WERI-Rb-1 (cell line): Measurements from ENCODE around the gene TAP2.
A peak's percentile ranks its signal among the peaks of the same experiment; 100 is the strongest.

Experiments used
- DNase-seq: peaks from one replicate; pipeline ENCODE4 v3.0.0-alpha.2; 2020
- H3K27ac ChIP-seq: fragments of 250-450 bp; sonication (Bioruptor Pico); 2 replicates; pipeline ENCODE4 v1.5.1; 2020; ENCODE audit warnings: mild to moderate bottlenecking, moderate library complexity
- H3K27me3 ChIP-seq: fragments of 250-450 bp; sonication (Bioruptor Pico); 2 replicates; pipeline ENCODE4 v1.5.1; 2021; ENCODE audit warnings: mild to moderate bottlenecking, low read depth, moderate library complexity; ENCODE audit not compliant: insufficient read depth, severe bottlenecking
- H3K36me3 ChIP-seq: fragments of 250-450 bp; sonication (Bioruptor Pico); 2 replicates; pipeline ENCODE4 v1.5.1; 2020; ENCODE audit warnings: mild to moderate bottlenecking, moderate library complexity
- H3K4me3 ChIP-seq: 2 replicates; pipeline ENCODE4 v1.5.1; 2011; ENCODE audit warnings: low read depth, mild to moderate bottlenecking, control low read depth, low read length
- H3K9me3 ChIP-seq: fragments of 250-450 bp; sonication (Bioruptor Pico); 2 replicates; pipeline ENCODE4 v1.5.1; 2021; ENCODE audit warnings: mild to moderate bottlenecking, moderate library complexity; ENCODE audit not compliant: severe bottlenecking
- TF ChIP-seq, protein P1 (sequence below): IDR thresholded peaks from 2 replicates; pipeline ENCODE4 v1.5.1; 2011; ENCODE audit warnings: low read depth, mild to moderate bottlenecking, control low read depth, inconsistent platforms, low read length

TAP2 gene

GRCh38 chr6:32845384-32845884 lies 6.9 kb upstream of the TAP2 start:
- Histone ChIP-seq H3K4me3 (no peak overlapping the region), H3K36me3 (no peaks in the 10 kb centered on the region), H3K27ac (no peak overlapping the region), H3K27me3 (no peaks in the 10 kb centered on the region), H3K9me3 (no peaks in the 10 kb centered on the region)
- DNase-seq: no peak
- TF ChIP-seq, protein P1, sequence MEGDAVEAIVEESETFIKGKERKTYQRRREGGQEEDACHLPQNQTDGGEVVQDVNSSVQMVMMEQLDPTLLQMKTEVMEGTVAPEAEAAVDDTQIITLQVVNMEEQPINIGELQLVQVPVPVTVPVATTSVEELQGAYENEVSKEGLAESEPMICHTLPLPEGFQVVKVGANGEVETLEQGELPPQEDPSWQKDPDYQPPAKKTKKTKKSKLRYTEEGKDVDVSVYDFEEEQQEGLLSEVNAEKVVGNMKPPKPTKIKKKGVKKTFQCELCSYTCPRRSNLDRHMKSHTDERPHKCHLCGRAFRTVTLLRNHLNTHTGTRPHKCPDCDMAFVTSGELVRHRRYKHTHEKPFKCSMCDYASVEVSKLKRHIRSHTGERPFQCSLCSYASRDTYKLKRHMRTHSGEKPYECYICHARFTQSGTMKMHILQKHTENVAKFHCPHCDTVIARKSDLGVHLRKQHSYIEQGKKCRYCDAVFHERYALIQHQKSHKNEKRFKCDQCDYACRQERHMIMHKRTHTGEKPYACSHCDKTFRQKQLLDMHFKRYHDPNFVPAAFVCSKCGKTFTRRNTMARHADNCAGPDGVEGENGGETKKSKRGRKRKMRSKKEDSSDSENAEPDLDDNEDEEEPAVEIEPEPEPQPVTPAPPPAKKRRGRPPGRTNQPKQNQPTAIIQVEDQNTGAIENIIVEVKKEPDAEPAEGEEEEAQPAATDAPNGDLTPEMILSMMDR: no peak

DNA sequence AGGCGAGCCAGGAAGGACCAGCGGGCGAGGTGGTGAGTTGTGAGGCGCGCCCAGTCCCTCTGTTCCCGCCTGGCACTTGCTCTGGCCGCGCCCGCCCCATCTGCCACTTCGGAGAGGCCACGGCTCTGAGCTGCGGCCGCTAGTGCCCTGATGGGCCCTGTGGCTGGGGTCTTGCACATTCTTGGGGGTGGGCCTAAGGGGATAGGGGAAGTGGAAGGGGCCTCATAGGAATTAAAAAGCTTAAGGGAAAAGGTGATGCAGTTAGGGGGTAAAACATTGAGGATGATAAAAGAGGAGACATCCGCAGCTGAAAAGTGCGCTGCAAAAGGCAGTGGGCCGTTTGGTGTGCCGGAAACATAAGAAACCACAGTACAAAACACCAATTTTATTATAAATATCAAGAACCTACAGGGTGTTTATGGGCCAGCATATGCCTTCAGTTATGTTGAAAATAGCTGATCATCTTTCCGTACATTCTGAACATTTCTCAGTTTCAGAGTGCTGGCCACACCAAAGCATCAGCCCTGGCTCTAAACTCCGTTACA lies 6.4 kb upstream of the TAP2 start:
- DNase-seq: no peak
- Histone ChIP-seq H3K27ac (0 out of 2 replicates have a peak overlapping the region, but pooled peaks have one; percentile 35), H3K36me3 (no peaks in the 10 kb centered on the region), H3K27me3 (no peaks in the 10 kb centered on the region), H3K4me3 (peak overlapping the region; percentile 39), H3K9me3 (no peaks in the 10 kb centered on the region)
- TF ChIP-seq, protein P1: no peak

DNA sequence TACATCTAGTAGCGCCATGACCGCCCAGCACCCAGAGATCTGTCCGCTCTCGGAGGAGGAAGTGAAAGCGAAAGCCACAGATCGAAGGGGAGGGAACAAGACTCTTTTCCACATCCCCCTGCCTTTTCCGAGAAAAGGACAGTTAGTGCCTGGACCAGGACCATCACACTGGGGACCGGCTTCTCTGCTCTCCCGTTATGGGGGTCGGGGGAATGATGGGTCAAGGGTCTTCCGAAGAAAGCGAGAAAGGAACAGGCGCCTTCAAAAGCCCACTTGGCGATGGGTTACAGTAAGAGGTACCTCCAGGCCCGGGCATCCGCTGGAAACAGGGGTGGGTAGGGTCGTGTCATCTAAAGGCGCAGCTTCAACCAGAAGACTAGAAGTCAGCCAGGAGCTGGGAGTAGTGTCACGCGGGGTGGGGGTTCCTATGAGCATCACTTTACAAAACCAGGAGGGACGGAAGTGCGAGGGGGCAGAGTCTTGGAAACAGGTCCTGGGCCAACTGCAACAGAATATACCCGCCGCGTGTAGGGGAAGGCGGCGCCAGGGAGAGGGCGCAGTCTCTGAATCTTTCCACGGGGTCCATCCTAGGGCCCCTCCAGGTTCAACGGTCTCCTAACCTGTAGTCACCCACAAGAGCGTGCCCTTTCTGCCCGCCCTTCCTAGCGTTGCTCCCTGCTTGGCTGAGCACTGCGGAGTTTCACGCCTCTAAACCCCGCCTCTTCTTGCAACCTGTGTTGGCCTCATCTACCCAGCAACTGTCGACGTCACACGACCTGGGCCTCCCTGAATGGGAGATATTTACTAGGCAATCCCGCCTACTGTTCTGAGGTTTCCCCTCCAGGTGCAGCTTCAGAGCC lies 5.7 kb upstream of the TAP2 start, which contains the start of gene PSMB8:
Gene PSMB8 (minus strand): TSS at position 69 of the 860 bp plus-strand sequence. CDS start 51 bp downstream, at position 18.
- peak; percentile 99 for DNase-seq
- peak within 1 kb of the TSS; percentile 39 for H3K4me3 ChIP-seq
- TF ChIP-seq, protein P1: peak; percentile 30; the same call in 1 of the 2 replicates

DNA sequence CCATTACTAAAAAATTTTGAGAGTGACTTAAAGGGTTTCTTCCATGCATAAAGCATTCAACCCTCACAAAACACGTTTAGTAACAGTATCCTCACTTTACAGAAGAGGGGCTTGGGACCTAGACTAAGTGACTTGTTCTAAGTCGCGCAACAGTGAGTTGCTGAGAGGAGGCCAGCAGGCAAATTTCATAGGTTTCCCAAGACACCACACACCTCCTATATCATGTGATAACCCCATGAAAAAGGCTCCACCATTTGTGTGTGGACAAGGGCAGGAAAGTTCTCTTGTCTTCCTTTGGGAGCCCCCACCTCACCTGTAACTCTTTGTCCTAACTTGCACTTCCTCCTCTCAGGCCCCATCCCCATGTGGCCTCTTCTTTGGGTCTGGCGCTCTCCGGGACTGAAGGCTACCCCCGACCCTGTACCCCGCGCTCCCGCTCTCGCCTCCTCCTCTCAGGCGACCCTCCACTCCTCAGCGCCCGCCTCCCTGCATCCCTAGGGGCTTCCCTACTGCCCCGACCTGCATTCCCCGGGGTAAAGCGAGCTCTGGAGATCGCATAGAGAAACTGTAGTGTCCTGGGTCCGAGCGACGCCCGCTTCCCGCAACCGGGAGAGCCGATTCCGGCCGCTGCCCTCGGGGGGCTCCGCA lies 4.9 kb upstream of the TAP2 start:
- no peak for DNase-seq
- H3K27ac ChIP-seq: no peak overlapping the region
- no peaks in the 10 kb centered on the region for H3K27me3 ChIP-seq
- no peak overlapping the region for H3K4me3 ChIP-seq
- H3K9me3 ChIP-seq: no peaks in the 10 kb centered on the region
- TF ChIP-seq, protein P1: no peak
- H3K36me3 ChIP-seq: no peaks in the 10 kb centered on the region

More for the DNA sequence above, 5.7 kb upstream of the TAP2 start, which contains the start of gene PSMB8:
- H3K9me3 ChIP-seq: no peaks in the 10 kb centered on the region
- H3K27me3 ChIP-seq: no peaks in the 10 kb centered on the region
- H3K36me3 ChIP-seq: no peaks in the 10 kb centered on the region
- 0 out of 2 replicates have a peak within 1 kb of the TSS, but pooled peaks have one; percentile 35 for H3K27ac ChIP-seq

DNA sequence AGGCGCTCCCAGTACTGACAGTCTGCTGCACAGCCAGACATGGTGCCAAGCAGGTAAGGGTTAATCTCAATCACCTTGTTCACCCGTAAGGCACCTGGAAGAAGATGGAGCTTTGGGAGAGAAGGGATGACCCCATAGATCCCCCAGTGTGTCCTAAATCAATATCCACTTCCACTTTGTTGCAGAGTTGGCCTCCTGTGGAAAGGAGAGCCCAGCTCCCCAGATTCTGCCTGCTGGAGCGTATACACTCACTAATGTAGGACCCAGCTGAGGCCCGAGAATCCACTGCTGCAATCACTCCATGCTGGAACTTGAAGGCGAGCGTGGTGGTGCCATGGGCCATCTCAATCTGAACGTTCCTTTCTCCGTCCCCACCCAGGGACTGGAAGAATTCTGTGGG lies 4.2 kb upstream of the TAP2 start:
- H3K27me3 ChIP-seq: no peaks in the 10 kb centered on the region
- H3K9me3 ChIP-seq: no peaks in the 10 kb centered on the region
- no peak overlapping the region for H3K4me3 ChIP-seq
- no peaks in the 10 kb centered on the region for H3K36me3 ChIP-seq
- TF ChIP-seq, protein P1: no peak
- no peak for DNase-seq
- H3K27ac ChIP-seq: no peak overlapping the region
